Neural cell (in vitro differentiated cells): ENCODE data around the gene APBA2.

Source experiments
- CTCF ChIP-seq: fragments of 450-650 bp; IDR thresholded peaks from 2 replicates; pipeline ENCODE4 v1.5.1; 2014; ENCODE audit warnings: antibody characterized with exemption, mild to moderate bottlenecking, moderate library complexity; ENCODE audit not compliant: poor library complexity, severe bottlenecking
- EP300 ChIP-seq: fragments of 450-650 bp; conservative IDR thresholded peaks from 2 replicates; pipeline ENCODE4 v1.6.1; 2014; ENCODE audit warnings: antibody characterized with exemption, mild to moderate bottlenecking, moderate library complexity; ENCODE audit not compliant: poor library complexity, severe bottlenecking
- EZH2 ChIP-seq: fragments of 200-600, 300-800 bp; shearing (Covaris generic), sonication (generic); IDR thresholded peaks from 2 replicates; pipeline ENCODE4 v1.6.1; 2014; ENCODE audit warnings: antibody characterized with exemption, low read length, borderline replicate concordance, mild to moderate bottlenecking; ENCODE audit not compliant: insufficient read depth, poor library complexity, severe bottlenecking
- MXI1 ChIP-seq: fragments of 450-650 bp; conservative IDR thresholded peaks from 2 replicates; pipeline ENCODE4 v1.6.1; 2014; ENCODE audit warnings: antibody characterized with exemption, mild to moderate bottlenecking; ENCODE audit not compliant: poor library complexity, severe bottlenecking
- POLR2AphosphoS5 ChIP-seq: IDR thresholded peaks from 2 replicates; pipeline ENCODE4 v1.6.1; 2012
- RAD21 ChIP-seq: fragments of 450-650 bp; conservative IDR thresholded peaks from 2 replicates; pipeline ENCODE4 v1.6.1; 2014; ENCODE audit warnings: antibody characterized with exemption, mild to moderate bottlenecking, moderate library complexity
- SMC3 ChIP-seq: fragments of 450-650 bp; conservative IDR thresholded peaks from 2 replicates; pipeline ENCODE4 v1.6.1; 2014; ENCODE audit warnings: antibody characterized with exemption, mild to moderate bottlenecking, moderate library complexity; ENCODE audit not compliant: poor library complexity
- TAF1 ChIP-seq: IDR thresholded peaks from 2 replicates; pipeline ENCODE4 v1.6.1; 2012; ENCODE audit warnings: low read depth
- TF ChIP-seq, protein P1 (sequence below): IDR thresholded peaks from 2 replicates; pipeline ENCODE4 v1.6.1; 2012; ENCODE audit warnings: borderline replicate concordance

DNA sequence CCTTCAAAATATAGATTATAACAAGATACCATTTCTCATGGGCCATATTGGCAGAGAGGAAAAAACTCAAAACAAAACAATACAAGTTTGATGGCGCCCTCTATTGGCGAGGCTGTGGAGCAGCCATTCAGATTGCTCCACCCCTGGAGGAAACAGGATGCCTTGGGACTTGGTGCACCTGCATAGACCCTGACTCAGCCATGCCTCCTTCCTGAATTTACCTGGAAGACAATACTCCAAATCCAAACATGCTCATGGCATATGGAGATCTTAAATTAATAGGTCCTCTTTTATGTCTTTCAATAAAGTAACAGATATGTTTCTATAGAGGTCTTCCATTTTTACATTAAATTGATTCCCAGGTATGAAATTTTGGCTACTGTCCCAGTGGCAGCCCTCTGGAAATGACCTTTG is 90.0 kb downstream of the APBA2 start:
- peak; percentile 22 for TF ChIP-seq CTCF
- no peak for TF ChIP-seq POLR2AphosphoS5
- no peak for TF ChIP-seq EP300
- TF ChIP-seq EZH2 = no peak
- no peak for TF ChIP-seq RAD21
- TF ChIP-seq TAF1 = no peak
- TF ChIP-seq, protein P1, sequence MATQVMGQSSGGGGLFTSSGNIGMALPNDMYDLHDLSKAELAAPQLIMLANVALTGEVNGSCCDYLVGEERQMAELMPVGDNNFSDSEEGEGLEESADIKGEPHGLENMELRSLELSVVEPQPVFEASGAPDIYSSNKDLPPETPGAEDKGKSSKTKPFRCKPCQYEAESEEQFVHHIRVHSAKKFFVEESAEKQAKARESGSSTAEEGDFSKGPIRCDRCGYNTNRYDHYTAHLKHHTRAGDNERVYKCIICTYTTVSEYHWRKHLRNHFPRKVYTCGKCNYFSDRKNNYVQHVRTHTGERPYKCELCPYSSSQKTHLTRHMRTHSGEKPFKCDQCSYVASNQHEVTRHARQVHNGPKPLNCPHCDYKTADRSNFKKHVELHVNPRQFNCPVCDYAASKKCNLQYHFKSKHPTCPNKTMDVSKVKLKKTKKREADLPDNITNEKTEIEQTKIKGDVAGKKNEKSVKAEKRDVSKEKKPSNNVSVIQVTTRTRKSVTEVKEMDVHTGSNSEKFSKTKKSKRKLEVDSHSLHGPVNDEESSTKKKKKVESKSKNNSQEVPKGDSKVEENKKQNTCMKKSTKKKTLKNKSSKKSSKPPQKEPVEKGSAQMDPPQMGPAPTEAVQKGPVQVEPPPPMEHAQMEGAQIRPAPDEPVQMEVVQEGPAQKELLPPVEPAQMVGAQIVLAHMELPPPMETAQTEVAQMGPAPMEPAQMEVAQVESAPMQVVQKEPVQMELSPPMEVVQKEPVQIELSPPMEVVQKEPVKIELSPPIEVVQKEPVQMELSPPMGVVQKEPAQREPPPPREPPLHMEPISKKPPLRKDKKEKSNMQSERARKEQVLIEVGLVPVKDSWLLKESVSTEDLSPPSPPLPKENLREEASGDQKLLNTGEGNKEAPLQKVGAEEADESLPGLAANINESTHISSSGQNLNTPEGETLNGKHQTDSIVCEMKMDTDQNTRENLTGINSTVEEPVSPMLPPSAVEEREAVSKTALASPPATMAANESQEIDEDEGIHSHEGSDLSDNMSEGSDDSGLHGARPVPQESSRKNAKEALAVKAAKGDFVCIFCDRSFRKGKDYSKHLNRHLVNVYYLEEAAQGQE = no peak
- no peak for TF ChIP-seq MXI1
- no peak for TF ChIP-seq SMC3
